Dedifferentiated amniotic fluid mesenchymal stem cell (primary cell): ENCODE data around the gene UMAD1.

Experiments used
- DNase-seq: peaks from one replicate; pipeline ENCODE4 v3.0.0-alpha.2; 2016; ENCODE audit errors: extremely low spot score

The UMAD1 gene

DNA sequence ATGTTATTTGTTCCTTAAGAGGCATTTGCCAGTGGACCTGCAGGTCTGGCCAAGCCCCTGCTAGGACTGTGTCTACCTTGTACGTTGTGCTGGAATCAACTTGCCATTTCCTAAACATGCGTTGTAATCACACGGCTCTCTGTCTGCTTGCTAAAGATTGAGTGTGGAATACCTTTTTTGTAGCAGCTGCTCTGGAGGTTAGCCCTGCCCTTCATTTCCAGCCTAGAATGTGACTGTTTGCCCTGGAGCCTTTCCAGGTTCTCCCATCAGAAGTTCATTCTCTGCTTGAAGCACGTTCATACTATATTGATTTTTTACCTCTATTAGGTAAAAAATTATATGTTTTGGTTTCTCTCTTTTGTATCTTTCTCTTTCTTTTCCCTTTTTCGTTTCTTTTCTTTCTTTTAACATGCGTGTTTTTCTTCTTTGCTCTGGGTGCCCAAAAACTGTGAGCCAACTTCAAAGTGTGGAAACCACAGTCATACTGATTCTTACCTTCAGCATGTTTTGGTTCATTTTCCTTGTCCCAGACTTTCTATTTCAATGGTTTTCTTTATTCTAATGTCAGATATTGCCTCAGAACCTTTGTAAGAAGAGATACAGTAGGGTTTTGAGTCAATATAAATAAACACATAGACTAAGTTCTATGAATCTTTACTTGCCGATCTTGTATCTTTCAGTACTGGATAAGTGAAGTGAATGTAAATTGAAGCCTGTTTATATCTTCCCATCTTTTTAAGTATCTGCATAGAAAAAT is 189.7 kb downstream of the UMAD1 start:
- DNase-seq = no peak

DNA sequence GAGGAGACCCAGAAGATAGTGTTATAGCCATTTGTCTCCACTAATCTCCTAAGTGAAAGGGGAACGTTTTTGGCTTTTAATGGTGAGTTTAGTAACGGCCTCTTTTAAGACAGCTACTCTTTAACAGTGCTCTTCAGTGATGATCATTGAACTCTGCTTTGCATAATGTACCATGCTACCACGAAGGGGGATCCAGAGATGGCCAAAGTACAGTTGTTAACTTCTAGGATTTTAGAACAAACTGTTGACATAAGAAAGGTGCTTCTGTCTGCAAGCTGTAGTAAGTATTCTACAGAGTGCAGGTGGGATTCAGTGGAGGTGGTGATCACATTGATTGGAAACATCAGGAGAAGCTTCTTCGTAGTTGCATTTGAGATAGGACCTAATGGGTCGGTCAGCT is 192.0 kb downstream of the UMAD1 start:
- no peak for DNase-seq

DNA sequence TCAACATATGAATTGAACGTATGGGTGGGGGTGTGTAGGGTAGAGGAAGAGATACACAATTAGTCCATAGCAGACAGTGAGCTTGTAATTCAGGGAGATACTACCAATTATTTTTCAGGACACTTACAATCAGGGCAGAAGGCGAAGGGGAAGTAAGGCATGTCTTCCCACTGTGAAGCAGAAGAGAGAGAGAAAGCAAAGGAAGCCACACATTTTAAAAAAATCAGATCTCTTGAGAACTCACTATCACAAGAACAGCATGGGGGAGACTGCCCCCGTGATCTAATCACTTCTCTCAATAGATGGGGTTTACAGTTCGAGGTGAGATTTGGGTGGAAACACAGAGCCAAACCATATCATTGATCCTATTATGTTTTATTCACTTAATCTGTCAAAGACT is 194.2 kb downstream of the UMAD1 start:
- DNase-seq = no peak

DNA sequence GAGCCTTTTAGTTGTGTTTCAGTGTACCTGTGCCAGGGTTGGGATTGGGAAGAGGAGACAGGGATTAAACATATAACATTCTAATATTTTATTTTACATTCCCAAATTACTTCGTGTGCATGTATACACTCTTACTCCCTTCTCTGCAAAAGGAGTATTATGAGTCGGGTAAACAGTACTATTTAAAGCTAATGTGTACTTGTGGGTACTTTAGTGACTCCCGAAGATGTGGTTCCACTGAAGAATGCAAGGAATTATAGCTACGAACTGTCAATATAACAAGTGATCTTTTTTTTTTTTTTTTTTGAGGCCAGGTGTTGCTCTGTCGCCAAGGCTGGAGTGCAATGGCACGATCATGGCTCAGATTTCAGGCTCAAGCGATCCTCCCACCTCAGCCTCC is 200.5 kb downstream of the UMAD1 start:
- no peak for DNase-seq

DNA sequence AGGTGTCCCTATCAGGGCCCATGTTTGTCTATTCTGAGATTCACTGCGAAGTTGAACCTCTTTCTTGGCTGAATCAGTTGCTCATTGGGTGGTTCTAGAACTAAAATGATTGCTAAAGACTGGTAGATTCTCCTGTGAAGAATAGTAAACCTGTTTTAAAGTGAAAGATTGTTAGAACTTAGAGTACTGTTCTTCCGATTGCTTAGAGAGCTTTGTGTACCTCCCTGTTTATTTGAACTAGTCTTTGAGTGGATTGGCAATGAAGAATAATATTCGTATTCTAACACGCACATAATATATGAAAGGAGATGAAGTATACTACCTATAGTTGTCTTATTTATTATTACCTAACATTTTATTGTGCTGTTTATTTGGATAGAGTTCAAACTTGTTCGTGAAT is 202.7 kb downstream of the UMAD1 start:
- no peak for DNase-seq

DNA sequence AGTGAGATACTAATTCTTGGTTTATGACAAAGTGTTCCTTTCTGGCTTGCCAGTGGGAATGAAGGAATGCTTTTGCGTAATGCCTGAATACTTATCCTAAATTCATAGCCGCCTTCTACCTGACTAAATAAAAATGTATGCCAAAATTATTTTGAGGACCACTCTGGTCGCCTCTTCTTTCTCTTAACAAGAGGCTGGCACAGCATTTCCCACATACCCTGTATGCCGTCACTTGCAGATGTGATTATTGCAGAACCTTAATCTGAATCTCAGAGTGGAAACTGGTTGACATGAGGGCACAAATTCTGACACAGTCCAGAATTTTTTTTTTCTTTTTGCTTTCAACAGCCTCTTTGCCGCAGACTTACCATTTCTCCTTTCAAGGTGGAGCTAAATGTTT is 203.4 kb downstream of the UMAD1 start:
- no peak for DNase-seq

DNA sequence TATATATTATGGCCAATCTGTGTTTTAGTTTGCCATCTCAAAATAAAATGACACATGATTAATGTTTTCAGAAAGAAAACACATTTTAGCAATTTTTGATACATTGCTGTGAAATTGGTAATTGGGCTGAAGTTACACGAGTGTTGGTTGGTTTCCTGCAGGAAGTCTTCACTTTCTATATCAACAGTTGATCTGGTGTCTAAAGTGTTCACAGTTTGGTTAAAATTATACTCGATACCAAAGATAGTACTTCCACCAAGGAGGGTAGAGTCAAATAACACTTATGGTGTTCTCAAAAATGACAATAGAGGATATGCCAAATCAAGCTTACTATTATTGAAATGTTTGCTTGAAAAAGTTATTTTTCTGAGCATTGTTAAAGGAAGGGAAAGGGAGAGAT is 207.7 kb downstream of the UMAD1 start:
- no peak for DNase-seq

DNA sequence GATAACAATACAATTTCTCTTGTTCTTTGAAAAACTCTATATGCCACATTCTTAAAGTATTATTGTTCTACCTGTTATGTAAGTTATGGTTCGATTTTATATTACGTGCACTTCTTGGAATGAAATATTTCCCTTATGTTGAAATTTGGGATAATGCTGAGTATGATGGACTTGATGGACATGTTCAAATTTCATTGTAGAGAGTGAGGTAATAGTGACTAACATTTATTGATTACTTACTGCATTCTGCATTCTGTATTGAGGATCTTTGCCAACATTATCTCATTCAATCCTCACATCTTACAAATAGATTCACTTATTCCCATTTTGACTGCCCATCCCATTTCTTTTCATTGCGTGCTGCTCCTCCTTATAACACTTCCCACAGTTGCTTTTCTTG is 208.3 kb downstream of the UMAD1 start:
- DNase-seq = no peak

DNA sequence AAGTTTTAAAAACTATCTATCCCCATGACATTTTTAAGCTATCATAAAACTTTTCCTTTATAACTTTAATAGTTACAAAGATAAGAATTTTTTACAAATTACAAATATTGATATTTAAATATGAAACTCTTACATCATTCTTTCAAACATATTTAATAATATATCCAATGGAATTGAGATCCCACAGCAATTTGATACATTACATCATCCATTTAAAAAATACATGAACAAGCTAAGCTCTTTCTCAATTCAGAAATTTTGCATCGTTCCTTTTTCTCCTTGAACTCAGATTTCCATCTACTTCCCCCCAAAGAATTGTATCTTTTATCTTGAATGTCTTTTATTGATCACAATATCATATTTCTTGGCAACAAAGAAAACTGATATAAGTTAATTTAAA is 209.6 kb downstream of the UMAD1 start:
- DNase-seq = no peak

DNA sequence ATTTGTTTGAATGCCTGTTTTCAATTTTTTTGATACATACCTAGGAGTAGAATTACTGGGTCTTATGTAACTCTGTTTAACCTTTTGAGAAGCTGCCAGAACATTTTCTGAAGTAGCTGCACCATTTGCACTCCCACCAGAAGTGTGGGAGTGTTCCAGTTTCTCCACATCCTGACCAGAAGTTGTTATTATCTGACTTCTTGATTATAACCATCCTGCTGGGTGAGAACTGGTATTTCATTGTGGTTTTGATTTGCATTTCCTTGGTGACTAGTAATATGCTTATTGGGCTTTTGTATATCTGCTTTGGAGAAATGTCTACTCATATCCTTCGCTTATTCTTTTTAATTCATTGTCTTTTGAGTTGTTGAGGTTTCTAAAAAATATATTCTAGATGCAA is 210.8 kb downstream of the UMAD1 start:
- DNase-seq = no peak

DNA sequence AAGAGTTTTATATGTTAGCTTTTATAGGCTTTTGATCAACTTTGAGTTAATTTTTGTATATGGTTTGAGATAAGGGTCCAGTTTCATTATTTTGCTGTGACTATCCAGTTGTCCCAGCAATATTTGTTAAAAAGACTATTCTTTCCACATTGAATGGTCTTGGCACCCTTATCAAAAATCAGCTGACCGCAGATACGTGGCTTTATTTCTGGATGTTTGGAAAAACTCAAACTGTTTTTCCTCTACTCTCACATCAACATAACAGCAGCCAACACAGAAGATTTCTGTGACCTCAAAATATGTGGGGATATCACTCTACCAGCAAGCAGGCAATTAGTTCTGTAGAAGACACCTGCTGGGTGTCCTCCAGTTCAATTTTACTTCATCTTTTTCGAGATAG is 211.4 kb downstream of the UMAD1 start:
- no peak for DNase-seq

DNA sequence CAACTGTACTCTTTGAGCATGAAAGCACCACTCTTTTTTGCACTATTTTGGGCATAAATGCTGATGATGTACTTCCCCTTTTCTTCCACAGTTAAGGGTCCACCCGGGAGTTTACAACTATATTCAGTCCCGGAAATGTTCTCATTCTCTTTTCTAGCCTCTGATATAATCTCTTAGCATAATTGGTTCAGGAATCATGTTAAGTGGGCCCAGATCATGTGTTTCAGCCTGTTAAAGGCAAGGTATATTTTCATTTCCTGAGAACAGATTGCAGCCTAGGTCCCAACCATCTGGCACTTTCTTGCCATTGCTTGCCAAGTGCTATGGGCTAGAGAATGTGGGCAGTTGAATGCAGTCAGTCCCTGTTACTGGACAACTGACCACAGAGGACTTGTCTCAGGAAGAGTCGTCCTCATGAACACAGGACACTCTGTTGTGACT is 216.6 kb downstream of the UMAD1 start:
- DNase-seq = no peak

DNA sequence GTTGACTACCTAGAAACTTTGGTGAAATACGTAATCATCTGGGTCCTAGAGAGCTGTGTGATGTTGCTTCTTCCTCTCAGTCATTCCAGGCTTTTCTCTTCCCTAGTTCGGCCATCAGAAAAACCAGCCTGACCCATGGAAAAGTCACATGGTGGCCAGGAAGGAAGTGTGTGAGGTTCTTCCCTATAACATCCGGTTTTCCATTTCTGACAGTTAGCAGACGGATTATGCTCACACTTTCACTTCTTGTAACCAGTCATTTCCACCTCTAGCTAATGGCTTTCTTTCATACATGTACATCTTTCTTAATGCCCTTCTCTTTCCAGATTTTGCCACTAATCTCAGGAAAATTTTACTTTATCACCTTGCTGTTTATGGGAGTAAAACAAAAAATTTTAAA is 218.0 kb downstream of the UMAD1 start:
- no peak for DNase-seq

DNA sequence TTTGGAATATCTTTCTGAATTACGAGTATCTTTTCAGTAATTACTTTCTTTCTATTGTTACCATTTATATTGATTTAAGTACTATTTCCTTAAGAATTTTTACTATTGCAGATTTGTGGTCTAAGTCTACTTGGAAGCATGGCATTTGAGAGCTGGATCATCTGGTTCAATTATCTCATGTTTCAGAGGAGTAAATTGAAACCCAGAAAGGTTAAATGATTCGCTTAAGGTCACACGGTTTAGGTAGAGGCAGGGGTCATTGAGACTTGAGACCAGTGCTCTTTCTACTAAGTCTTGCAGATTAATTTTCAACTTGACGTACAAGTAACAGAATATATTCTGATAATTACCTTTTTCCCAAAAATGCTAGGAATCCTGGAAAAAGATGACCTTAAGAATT is 218.9 kb downstream of the UMAD1 start:
- DNase-seq = no peak

DNA sequence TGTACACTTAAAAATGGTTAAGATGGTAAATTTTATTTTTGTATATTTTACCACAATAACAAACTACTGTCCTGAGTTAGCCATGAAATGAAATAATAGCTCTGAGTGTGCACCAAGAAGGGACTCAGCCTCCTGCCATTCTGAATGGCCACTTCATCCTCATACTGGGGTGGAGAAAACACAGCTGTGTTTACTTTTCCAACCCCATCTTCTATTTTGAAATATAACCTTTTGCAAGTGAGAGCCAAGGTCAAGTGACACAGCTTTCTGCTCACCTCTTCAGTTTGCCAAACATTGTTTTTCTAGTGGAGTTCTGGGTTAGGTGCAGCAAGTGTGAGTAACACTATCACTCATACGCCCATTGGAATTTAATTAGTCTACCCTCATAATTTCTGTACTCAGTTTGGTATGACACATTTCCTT is 220.7 kb downstream of the UMAD1 start:
- no peak for DNase-seq

DNA sequence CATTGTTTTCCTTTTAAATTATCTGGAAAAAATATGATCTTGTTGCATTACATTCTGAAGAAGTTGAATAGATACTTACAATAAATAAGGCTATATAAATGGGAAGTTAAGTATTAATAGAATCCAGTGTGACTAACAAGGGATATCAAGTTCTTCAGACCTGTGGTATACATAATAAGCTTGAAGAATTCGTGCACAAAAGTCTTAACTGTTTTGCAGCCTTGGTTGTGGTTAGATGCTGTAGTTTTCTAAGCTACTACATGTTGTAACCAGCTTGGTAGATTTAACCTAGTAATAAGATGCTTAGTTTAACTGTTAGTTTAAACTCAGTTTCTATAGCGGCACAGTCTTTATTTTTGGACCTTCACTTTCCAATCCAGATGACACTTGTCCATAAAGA is 221.8 kb downstream of the UMAD1 start:
- no peak for DNase-seq

DNA sequence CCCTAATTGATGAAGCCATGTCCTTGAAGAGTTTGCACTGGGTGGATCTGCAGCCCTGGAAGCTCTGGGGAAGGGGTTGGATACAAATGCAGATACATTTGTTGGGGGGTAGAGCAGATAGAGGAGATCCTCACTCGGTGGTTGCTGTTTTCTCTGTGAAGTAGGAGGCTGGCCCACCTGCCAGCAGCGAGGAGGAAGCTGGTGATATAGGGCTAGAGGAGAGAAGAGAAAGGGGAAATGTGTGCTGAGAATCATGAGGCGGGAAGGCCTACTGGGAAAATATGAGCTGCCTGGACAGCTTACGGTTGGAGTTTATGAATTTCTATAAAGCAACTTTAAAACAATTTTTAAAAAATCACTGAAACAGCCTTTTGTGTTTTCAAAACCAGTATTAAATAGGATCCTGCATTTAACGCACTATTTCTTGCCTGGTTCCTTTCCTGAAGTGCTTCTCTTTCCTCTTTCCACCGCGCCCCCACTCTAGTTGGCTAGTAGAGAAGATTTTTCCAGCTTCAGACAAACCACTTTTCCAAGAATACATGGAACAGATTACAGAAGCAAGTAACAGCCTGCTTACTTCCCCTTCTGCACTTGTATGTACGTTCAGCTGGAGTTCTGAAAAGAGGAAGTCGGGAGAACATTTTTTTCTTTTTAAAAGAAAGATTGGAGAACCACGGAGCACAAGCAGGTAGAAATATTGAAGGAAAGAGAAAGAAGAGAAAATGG is 227.5 kb downstream of the UMAD1 start:
- DNase-seq = no peak

DNA sequence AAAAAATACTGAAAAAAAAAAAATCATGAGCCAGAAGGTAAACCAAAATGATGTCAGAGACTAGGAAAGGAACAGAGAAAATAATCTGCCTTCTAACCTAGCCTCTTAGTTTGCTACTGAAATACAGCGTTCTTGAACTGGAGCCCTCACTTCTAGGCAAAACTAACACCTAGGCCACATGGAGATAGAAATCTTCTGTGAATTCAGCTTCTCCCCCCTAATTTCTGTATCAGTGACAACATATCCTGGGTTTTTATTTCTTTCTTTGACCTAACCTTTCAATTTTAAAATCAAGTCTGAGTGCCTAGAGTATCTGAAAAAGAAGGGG is 228.0 kb downstream of the UMAD1 start:
- DNase-seq = no peak

DNA sequence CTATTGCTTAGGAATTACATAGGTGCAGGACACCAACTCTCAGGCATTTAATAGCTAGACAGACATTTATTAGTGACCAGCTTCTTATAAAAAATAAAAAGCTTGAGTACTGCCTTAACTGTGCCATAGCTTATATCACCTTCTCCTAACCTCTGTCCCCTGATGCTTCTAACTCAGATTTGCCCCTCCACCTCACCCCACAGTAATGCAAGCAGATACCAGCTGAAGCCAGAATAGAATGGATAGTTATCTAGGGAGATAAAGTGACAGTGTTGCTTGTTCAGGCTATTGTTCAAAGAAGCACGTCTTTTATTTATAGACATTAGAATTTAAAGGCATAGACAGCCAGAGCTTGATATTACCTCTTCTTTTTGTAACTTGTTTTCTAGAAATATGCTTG is 228.5 kb downstream of the UMAD1 start:
- DNase-seq = no peak

DNA sequence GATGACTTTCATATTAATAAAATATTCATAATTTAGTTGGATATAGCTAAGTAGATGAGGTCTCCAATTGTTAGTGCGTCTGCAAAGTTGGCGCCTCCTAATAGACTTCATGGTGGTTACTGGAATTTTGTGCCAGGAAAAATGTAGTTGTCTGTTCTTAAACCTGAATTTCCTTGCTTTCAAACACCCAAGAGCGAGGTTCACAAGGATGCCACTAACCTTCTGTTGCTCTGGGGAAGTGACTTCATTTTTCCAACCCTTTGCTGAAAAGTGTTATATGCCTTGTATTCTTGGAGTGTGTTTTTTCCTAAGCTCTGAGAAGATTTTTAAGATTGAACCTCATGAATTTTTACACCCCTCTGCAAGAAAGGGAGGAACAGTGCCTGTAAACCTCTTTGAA is 229.1 kb downstream of the UMAD1 start:
- no peak for DNase-seq

DNA sequence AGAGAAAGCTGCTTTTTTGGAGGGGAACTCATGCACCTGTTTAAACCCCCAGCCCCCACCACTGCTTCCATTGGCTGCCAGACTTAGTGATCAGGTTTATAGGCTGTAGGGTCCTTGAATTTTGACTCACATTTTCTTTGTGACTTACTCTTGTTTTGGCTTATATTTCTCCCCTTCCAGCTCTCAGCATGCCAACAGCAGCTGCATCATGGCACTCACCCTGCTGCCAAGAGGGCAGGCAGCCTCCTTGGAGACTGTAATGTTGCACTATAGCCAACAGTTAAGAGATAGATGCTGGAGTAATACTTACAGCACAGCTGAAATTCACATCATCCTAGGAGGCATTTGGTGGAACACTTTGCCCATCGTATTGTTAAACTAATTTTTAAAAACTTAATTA is 230.0 kb downstream of the UMAD1 start:
- DNase-seq = no peak

DNA sequence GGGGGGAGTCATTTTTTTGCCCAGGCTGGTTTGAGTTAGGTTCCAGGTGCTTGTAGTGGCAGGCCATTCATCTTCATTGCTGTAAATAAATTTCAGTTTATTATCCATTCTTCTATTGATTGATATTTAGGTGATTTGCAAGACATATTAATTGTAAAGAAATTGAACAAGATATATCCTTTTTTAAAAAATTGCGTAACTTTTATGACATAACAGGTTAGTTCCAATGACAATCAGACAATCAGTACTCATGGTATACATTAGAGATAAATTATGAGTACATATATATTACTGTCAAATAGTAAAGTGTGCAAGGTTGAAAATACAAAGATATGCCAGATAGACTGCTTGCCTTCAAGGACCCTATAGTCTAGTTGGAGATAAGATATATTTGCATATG is 235.9 kb downstream of the UMAD1 start:
- no peak for DNase-seq

DNA sequence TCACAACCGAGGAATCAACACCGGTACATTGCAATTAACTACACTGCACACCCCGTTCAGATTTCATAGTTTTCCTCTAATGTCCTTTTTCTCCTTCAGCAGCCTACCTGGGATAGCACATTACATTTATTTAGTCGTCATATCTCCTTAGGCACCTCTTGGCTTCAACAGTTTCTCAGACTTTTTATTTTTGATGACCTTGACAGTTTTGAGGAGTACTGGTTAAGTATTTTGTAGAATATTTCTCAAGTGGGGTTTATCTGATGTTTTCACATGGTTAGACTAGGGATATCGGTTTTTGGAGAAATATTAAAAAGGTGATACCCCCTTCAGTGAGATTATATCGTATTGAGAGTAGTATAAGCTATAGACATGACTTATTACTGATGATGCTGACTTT is 241.0 kb downstream of the UMAD1 start:
- DNase-seq = no peak

DNA sequence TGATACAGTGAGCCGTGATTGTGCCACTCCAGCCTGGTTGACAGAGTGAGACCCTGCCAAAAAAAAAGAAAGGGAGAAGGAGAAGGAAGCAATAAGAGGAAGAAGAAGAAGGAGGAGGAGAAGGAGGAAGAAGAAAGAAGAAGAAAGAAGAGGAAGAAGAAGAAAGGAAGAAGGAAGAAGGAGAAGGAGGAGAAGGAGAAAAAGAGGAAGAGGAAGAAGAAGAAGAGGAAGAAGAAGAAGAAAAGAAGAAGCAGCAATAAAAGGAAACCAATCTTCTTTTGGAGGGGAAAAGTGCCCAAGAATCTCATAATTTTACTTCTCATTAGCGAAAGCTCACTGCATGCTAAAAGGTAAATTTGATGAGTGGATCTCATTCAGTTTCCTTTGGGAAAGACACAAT is 242.3 kb downstream of the UMAD1 start:
- no peak for DNase-seq
